ENCODE results near the gene TMEM50A.
"Not testable (repeated sequence)": the region's sequence is repeated elsewhere in the genome, so short reads cannot be mapped to it uniquely, and the experiment has no call there.

GRCh38 chr1:25383090-25383489 lies 45.0 kb downstream of the TMEM50A start:
- TF ChIP-seq EZH2 (IDR thresholded peaks at IDR 0.05; ENCODE audit: borderline replicate concordance, insufficient read depth, low read depth, low read length, poor library complexity, severe bottlenecking); CTCF (IDR thresholded peaks at IDR 0.05): not testable (repeated sequence)
